Posterior cingulate gyrus (tissue), 11 donors: ENCODE data around the gene BRINP1.

Experiments
- DNase-seq, 10 donors: peaks; one replicate each; pipeline versions ENCODE4 v3.0.0 to v3.0.0-alpha.2; 2020 to 2021; ENCODE audit warnings: mixed read lengths in 3 of 10
- intact Hi-C: fragments of 100-400 bp; cut with DNase I; formaldehyde crosslinking; loops from one replicate; pipeline ENCODE4 v1.15.1; 2023

The BRINP1 gene

DNA sequence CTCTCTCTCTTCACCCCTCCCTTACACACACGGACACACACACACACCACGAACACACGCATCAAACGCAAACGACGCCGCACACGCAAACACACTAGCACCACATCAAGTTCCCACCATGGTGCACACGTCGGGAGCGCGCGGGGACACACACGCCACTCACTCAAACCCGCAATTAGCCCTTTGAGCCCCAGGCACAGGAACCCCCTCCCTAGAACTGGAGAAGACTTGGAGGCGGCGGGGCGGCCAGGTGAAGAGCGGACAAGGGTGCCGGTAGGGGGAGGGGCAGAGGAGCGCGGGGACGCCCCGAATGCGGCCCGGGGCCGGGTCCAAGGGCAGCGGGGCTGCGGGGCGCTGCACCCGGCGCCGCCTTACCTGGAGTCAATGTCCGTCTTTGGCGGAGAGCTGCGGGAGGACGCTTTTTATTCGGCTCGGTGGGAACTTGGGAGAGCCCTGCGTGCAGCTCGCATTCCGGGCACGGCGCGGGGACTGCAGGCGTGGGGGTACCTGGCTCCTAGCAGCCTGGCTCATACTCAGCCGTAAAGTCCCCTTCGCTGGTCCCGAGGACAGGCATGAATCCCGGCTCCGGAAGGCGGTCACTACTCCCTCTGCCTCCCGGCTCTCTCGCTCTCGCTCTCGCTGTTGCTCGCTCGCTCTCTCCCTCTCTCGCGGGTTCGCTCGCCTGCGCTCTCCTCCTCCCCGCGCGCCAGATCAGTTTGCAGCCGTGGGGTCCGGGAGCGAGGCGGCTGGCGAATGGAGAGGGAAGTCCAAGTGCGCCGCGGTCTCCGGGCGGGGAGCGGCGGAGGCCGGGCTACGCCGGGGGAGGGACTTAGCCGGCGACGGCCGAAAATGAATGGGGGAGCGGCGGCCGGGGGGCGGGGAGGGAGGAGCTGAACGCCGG, at the start of gene BRINP1:
Gene BRINP1, minus strand, starts transcription at position 755 of the 901 bp plus-strand sequence. CDS start 56,080 bp downstream, outside the sequence.
- DNase-seq = peak; percentile 52 to 98 (median 88)
- intact Hi-C loops = loop anchor here (5.0 to 10.0 kb wide), 4 partner anchors 82 to 1724 kb away; no protein-coding TSS in a partner anchor

DNA sequence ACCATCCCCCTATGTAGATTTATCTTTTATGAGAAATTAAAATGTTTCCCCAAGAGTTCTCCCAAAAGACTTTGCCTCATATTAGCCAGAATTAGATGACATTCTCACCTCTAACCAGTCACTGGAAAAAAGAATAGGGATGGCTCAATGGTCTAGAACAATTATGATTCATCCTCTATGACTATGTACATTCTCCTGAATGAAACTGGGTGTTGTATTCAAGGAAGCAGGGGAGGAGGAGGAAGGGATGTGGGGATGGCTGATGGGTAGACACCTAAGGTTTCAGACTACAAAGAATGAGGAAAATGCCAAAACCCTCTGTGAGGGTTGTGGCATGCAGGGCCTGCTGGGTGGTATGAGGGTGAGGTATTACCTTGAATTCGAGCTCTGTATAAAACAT, 49.5 kb upstream of the BRINP1 start:
- intact Hi-C loops = no loop called here
- DNase-seq = no peak

- DNase-seq = no peak
- intact Hi-C loops = no loop called here
These were observed 47.6 kb upstream of the BRINP1 start for GRCh38 chr9:119416793-119417192.

DNA sequence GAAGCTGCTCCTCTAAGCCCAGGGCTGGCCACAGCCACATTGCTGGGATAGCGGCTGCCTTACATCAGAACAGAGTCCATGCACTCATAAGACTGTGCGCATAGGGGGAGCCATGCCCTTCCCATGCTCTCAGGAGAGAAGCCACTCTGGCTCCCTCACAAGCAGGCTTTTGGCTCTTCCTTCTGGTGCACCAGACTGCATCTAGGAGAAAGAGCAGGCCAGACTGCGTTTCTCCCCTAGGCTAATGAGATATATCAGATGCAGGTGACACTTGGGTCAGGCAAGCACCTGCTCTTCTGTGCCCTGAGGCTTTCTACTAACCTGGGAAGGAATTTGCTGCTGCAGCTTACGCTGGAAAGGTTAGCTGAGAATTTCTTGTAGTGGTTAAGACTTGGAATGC, 43.2 kb upstream of the BRINP1 start:
- DNase-seq = peak in 1 of 10 donors; percentile 51
- intact Hi-C loops = no loop called here

- intact Hi-C loops = no loop called here
- no peak for DNase-seq
These were observed 40.3 kb upstream of the BRINP1 start for GRCh38 chr9:119409552-119409951.

- DNase-seq = no peak
- intact Hi-C loops = no loop called here
These were observed 31.4 kb upstream of the BRINP1 start for GRCh38 chr9:119400606-119401005.

DNA sequence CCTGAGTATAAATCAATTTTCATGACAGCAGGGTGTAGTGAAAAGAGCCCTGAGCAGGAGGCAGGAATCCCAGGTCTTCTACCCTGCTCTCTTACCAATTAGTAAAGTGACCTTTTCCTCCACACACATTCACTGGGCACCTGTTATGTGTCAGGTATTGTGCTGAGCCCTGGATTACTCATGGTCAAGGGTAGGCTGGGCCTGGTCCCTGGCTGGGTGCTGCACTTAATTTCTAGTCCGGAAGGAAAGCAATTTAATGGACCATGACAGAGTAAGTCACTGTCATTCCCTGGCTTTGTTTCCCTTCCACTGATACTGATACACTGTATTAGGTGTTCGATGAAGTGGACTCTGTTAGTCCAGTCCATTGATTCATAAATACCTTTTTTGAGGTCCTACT, 29.1 kb upstream of the BRINP1 start:
- intact Hi-C loops = no loop called here
- DNase-seq = no peak

DNA sequence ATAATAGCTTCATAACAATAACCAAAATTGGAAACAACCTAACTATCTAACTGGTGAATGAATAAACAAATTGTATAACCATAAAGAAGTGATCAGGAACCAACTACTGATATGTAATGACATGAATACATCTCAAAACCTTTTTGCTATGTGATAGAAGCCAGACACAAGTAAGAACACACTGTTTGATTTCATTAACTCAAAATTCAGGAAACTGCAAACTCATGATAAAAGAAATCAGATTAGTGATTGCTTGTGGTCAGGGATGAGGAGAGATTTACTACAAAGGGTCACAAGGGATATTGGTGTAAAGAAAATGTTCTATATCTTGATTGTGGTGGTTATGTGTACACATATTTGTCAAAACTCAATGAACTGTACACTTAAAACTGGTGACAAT, 22.6 kb upstream of the BRINP1 start:
- intact Hi-C loops = no loop called here
- no peak for DNase-seq

DNA sequence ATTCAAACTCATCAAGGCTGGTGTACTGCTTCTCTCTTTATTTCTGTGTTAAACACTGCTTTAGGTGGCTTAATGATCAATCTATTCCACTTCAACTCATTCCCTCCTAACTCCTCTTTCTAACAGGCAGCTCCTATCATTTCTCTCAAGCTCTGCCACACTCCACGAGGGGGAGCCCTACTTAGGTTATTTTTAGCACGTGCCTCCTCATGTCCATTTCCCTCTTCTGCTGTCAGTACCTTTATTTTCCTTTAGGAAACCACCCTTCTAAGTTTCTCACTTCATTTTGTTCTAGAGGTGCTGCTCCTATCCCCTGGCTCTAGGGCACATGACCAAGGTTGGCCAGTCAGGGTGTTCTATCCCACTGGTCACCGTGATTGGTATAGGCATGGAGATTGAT, 6.7 kb upstream of the BRINP1 start:
- intact Hi-C loops = loop anchor here (10.0 kb wide), 1 partner anchor 589 kb away; no protein-coding TSS in a partner anchor
- DNase-seq = no peak

GRCh38 chr9:119372951-119373350, 3.7 kb upstream of the BRINP1 start:
- no peak for DNase-seq
- intact Hi-C loops = loop anchor here (10.0 kb wide), 1 partner anchor 592 kb away; no protein-coding TSS in a partner anchor

DNA sequence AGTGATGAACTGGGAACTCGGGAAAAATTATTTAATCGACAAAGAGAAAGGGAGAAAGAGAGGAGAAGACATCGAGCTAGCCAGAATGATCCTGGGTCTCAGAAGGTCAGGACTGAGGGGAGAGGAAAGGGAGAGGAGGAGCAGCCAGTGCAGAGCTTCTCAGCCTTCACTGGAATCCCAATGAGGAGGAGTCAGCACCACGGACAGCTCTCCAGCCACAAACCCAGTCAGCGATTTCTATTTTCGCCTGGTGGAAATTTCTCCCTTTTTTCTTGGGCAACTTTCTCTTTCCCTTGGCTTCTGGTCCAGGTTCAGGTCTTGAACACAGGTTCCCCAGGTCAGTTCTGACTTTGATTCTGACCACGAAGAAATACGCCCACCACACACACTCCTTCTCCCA, 1.6 kb upstream of the BRINP1 start:
- intact Hi-C loops = loop anchor here (10.0 kb wide), 1 partner anchor 594 kb away; no protein-coding TSS in a partner anchor
- DNase-seq = peak in 5 of 10 donors; percentile 27 to 79 (median 47)

- DNase-seq = peak in 3 of 10 donors; percentile 11 to 65 (median 16)
- intact Hi-C loops = loop anchor here (5.0 to 10.0 kb wide), 5 partner anchors 83 to 1725 kb away; no protein-coding TSS in a partner anchor
These were observed 588 bp upstream of the BRINP1 start for GRCh38 chr9:119369680-119370366.

DNA sequence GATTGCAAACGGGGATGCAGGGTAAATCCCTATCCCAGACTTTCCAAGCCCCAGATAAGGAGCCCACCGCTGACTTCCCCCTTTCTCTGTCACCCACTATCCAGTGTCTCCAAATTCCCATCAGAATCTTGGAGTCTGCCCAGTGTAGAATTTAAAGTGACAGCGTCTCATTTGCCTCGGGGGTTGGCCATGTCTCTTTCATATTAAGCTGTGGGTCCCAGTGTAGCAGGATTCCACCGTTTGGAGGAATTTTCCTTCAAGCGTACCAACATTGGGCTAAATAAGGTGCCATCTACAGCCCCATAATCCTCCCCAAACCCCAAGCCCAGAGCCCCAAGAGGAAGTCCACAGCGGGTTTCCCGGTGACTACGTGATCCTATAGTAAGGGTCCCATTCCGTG, 1.1 kb downstream of the BRINP1 start:
- intact Hi-C loops = loop anchor here (5.0 to 10.0 kb wide), 4 partner anchors 81 to 1723 kb away; no protein-coding TSS in a partner anchor
- peak in 3 of 10 donors; percentile 13 to 70 (median 62) for DNase-seq

DNA sequence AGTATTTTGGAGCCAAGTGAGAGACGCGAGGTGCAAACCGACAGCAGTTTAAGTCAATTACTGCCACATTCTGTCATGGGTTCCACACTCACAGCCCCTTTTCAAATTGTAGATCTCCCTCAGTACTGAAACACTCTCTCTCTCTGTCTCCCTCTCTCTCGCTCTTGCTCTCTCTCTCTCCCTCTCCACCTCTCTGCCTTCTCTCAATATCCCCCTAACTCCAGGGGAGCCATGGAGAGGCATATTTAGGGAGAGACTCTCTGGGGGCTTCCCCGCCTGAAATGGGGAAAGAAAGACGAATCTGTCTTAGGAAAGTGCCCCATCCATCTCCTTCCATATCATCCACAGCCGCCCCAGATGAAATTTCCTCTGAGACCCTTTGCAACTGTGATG, 1.6 kb downstream of the BRINP1 start:
- DNase-seq = no peak
- intact Hi-C loops = loop anchor here (5.0 to 10.0 kb wide), 4 partner anchors 80 to 1723 kb away; no protein-coding TSS in a partner anchor

GRCh38 chr9:119366909-119367682, 2.1 kb downstream of the BRINP1 start:
- intact Hi-C loops = loop anchor here (5.0 to 10.0 kb wide), 4 partner anchors 80 to 1722 kb away; no protein-coding TSS in a partner anchor
- peak in 5 of 10 donors; percentile 23 to 80 (median 70) for DNase-seq

DNA sequence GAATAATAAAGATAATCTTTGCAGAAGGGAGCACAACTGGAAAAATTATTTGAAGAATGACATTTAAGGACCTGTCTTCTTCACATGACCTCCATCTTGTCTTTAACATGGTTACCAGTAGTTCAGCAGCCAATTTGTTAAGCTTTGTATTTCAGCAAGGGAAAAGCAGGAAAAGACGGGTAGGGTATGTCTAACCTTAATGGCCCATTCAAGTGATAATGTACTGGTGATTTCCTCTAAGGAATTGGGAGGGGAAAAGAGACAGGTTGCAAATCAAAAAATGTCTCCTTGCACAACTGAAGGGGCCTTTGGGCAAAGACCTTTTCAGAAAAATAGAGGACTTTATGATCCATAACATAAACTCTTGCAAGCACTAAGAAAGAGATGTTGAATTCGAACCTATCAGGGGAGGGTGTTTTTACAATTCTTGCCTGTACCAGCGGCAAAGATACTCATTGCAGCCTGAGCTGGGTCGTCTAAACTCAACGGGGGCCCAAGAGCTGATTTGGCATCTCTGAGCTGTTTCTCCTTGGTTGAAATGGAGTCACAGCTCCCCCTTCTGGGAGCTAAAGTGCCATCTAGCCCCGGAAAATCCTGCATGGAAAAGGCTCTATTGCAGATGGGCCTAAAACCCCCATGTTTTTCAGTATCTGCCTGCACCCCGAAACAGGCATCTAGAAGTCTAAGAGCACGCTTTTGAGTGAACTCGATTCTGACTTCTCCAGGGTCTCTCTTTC, 3.8 kb downstream of the BRINP1 start:
- intact Hi-C loops = loop anchor here (1.0 to 10.0 kb wide), 6 partner anchors 78 to 1721 kb away; no protein-coding TSS in a partner anchor
- peak; percentile 39 to 91 (median 61) for DNase-seq

DNA sequence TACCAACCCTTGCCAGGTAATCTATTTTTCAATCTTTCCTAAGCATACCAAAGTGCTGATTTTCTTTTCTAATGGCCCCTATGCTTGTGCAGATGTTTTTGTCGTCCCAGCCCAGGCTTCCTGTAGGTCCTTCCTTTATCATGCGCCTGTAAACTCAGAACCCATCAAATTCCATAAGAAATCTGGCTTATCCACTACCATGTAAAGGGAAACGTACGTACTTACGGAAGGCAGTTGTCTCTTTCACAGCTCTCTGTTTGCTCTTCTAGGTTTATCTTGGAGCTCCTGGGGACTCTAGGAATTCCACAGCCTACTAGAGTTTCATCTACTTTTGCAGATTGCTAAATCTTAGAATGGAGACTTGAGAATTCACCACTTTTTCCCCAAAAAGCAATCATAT, 9.0 kb downstream of the BRINP1 start:
- intact Hi-C loops = loop anchor here (10.0 kb wide), 1 partner anchor 1715 kb away; no protein-coding TSS in a partner anchor
- no peak for DNase-seq

DNA sequence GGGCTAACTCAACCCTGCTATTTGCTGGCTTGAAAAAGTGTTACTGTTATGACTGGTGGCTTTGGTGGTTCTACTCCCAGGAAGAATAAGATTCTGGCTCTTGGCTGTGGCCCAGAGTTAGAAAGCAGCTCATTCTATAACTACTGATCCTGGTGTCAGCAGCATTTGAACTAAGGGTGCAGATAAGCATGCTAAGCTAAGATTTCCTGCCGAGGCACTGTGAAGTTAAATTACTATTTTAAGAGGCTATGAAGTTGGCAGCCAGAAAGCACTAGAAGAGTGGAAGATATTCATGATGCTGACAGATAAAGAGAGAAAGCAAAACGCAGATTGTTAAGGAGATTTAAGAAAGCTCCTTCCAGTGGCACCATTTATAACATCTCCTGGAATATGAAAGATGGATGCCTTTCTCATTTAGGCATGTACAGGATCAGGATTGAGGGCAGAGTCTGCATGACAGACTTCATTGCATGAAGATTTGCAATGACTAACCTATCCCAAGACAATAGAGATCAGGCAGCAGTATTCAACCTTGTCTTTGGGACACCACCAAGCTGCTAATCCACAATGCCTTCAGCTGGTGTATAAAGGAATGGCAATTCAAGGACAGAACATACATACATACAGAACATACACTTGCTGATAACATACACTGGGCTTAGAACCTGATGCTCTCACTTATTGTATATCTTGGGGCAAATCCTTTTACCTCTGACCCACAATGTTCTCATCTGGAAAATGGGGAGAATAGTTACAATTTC, 11.7 kb downstream of the BRINP1 start:
- DNase-seq = no peak
- intact Hi-C loops = no loop called here
